Prostate gland (tissue), 2 donors: ENCODE data around the gene DUSP1. TPM values are rescaled to one million over a fixed set of nuclear protein-coding genes. Genes with fewer than 3 reads are reported as not detected.

ENCODE experiments used
- DNase-seq: peaks from one replicate; pipeline ENCODE4 v3.0.0-alpha.2; 2019; ENCODE audit warnings: low spot score
- H3K27ac ChIP-seq, 2 donors: fragments of 200-600 bp; sonication (generic); 2 replicates each; pipeline ENCODE4 v1.5.1; 2017 to 2019
- H3K27me3 ChIP-seq: fragments of 200-600 bp; sonication (generic); replicated peaks from 2 replicates; pipeline ENCODE4 v1.5.1; 2019; ENCODE audit not compliant: insufficient read depth
- H3K36me3 ChIP-seq, 2 donors: fragments of 200-600 bp; sonication (generic); 1 replicate in 1 of 2; 2 replicates in 1 of 2; pipeline versions ENCODE4 v1.5.1 to v1.8.1; 2017 to 2019
- H3K4me1 ChIP-seq: fragments of 200-600 bp; sonication (generic); replicated peaks from 2 replicates; pipeline ENCODE4 v1.5.1; 2019
- H3K4me3 ChIP-seq, 2 donors: fragments of 200-600 bp; sonication (generic); 2 replicates each; pipeline ENCODE4 v1.5.1; 2017 to 2019
- H3K9me3 ChIP-seq: fragments of 200-600 bp; sonication (generic); 2 replicates; pipeline ENCODE4 v1.5.1; 2017
- POLR2A ChIP-seq: fragments of 450-650 bp; IDR thresholded peaks from one replicate; pipeline ENCODE4 v1.6.1; 2016; ENCODE audit warnings: antibody characterized with exemption, mild to moderate bottlenecking
- POLR2AphosphoS5 ChIP-seq: sonication (generic); formaldehyde crosslinking; IDR thresholded peaks from one replicate; pipeline ENCODE4 v1.6.1; 2017; ENCODE audit warnings: antibody characterized with exemption
- WGBS: methylation state at CpG from one replicate; pipeline ENCODE4 v1.1.5; 2018; 5-methylcytosine and 5-hydroxymethylcytosine counted together
- intact Hi-C: fragments of 100-400 bp; cut with DNase I; formaldehyde crosslinking; loops from one replicate; pipeline ENCODE4 v1.14.2; 2022
- total RNA-seq, 2 donors: library from RNA; depleted of rRNA; stranded (reverse); fragments of >200 nt; gene quantifications; one replicate each; pipeline ENCODE4 v1.1.0, GENCODE V29; 2016
- TF ChIP-seq, protein P1 (sequence below), 4 experiments: fragments of 200-600 bp in 2 of 4; fragments of 450-650 bp in 2 of 4; sonication (generic) in 2 of 4; IDR thresholded peaks; 1 replicate in 3 of 4; 2 replicates in 1 of 4; pipeline ENCODE4 v1.5.1; 2016 to 2019; ENCODE audit warnings: antibody characterized with exemption in 4 of 4, mild to moderate bottlenecking in 2 of 4, moderate library complexity in 2 of 4

The DUSP1 gene
- total RNA-seq, 2 donors from 2014 or later: 559 to 659 TPM

- DNase-seq: peak; percentile 74
- WGBS: 59% methylated on average over 12 of the region's 12 CpGs
- H3K27me3 ChIP-seq: no peaks in the 10 kb centered on the region
- TF ChIP-seq POLR2AphosphoS5 (peak; percentile 56), POLR2A (no peak)
- TF ChIP-seq, protein P1, sequence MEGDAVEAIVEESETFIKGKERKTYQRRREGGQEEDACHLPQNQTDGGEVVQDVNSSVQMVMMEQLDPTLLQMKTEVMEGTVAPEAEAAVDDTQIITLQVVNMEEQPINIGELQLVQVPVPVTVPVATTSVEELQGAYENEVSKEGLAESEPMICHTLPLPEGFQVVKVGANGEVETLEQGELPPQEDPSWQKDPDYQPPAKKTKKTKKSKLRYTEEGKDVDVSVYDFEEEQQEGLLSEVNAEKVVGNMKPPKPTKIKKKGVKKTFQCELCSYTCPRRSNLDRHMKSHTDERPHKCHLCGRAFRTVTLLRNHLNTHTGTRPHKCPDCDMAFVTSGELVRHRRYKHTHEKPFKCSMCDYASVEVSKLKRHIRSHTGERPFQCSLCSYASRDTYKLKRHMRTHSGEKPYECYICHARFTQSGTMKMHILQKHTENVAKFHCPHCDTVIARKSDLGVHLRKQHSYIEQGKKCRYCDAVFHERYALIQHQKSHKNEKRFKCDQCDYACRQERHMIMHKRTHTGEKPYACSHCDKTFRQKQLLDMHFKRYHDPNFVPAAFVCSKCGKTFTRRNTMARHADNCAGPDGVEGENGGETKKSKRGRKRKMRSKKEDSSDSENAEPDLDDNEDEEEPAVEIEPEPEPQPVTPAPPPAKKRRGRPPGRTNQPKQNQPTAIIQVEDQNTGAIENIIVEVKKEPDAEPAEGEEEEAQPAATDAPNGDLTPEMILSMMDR (IDR thresholded peaks at IDR 0.05): no peak
- no peaks in the 10 kb centered on the region for H3K36me3 ChIP-seq
- no peaks in the 10 kb centered on the region for H3K9me3 ChIP-seq
- H3K4me1 ChIP-seq: no peaks in the 10 kb centered on the region
- no peak overlapping the region for H3K27ac ChIP-seq
- no peak overlapping the region for H3K4me3 ChIP-seq
- intact Hi-C loops: no loop called here
These were observed 26.6 kb downstream of the DUSP1 start for GRCh38 chr5:172744123-172745104.

- no peaks in the 10 kb centered on the region for H3K27me3 ChIP-seq
- no peak overlapping the region for H3K4me3 ChIP-seq
- DNase-seq: no peak
- H3K27ac ChIP-seq: no peak overlapping the region
- intact Hi-C loops: no loop called here
- no peak for TF ChIP-seq POLR2A
- TF ChIP-seq POLR2AphosphoS5: no peak
- TF ChIP-seq, protein P1 (IDR thresholded peaks at IDR 0.05): no peak
- no peaks in the 10 kb centered on the region for H3K4me1 ChIP-seq
- H3K9me3 ChIP-seq: no peaks in the 10 kb centered on the region
- 83% methylated on average over 7 of the region's 7 CpGs for WGBS
- no peaks in the 10 kb centered on the region for H3K36me3 ChIP-seq
These were observed 27.7 kb downstream of the DUSP1 start for GRCh38 chr5:172743112-172743959.

DNA sequence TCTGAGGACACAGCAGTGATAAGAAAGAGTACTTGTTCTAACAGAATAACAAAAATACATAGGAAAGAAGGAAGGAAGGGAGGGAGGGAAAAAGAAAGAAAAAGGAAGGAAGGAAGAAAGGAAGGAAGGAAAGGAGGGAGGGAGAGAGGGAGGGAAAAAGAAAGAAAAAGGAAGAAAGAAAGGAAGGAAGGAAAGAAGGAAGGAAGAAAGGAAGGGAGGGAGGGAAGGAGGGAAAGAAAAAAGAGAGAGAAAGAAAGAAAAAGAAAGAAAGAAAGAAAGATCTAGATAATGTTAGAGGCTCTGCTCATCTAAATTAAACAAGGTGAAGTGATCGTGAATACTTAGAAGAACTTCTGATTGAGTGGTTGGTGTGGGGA, 29.8 kb downstream of the DUSP1 start:
- Histone ChIP-seq H3K27me3 (no peaks in the 10 kb centered on the region), H3K27ac (peak overlapping the region; percentile 29 to 30), H3K9me3 (no peaks in the 10 kb centered on the region), H3K4me3 (no peak overlapping the region), H3K4me1 (no peaks in the 10 kb centered on the region), H3K36me3 (no peaks in the 10 kb centered on the region)
- TF ChIP-seq POLR2A (no peak), POLR2AphosphoS5 (no peak)
- TF ChIP-seq, protein P1 (IDR thresholded peaks at IDR 0.05): no peak
- no peak for DNase-seq
- 92% methylated on average over 1 of the region's 1 CpG for WGBS
- intact Hi-C loops: no loop called here

- no peaks in the 10 kb centered on the region for H3K27me3 ChIP-seq
- TF ChIP-seq, protein P1 (IDR thresholded peaks at IDR 0.05): no peak
- TF ChIP-seq POLR2AphosphoS5: peak; percentile 60
- no peak for TF ChIP-seq POLR2A
- intact Hi-C loops: no loop called here
- no peaks in the 10 kb centered on the region for H3K9me3 ChIP-seq
- no peaks in the 10 kb centered on the region for H3K36me3 ChIP-seq
- peak; percentile 49 for DNase-seq
- WGBS: 52% methylated on average over 15 of the region's 15 CpGs
- no peak overlapping the region for H3K4me3 ChIP-seq
- peak overlapping the region; percentile 29 to 30 for H3K27ac ChIP-seq
- H3K4me1 ChIP-seq: no peaks in the 10 kb centered on the region
These were observed 30.4 kb downstream of the DUSP1 start for GRCh38 chr5:172740428-172741205.
